ENCODE data around the gene SLC48A1. TPM values are rescaled to one million over a fixed set of nuclear protein-coding genes. Genes with fewer than 3 reads are reported as not detected.

SLC48A1 gene
- total and polyA plus RNA-seq, 9 donors, result 8.8 to 13.0 (median 12.2) TPM

- no peak overlapping the region for H3K4me3 ChIP-seq (ENCODE audit: low read length)
- no peaks in the 10 kb centered on the region for H3K9me3 ChIP-seq (replicated peaks; ENCODE audit: control insufficient read depth, low read depth, low read length)
- 68% methylated on average over 8 of the region's 10 CpGs for WGBS (ENCODE audit: insufficient coverage)
- peak; percentile 51 for DNase-seq
- H3K27ac ChIP-seq (ENCODE audit: low read length), result no peak overlapping the region
- H3K36me3 ChIP-seq (ENCODE audit: control insufficient read depth, insufficient read depth, low read length), result peaks cover 3% of the 10 kb centered on the region
- peaks cover 5% of the 10 kb centered on the region for H3K27me3 ChIP-seq (ENCODE audit: control insufficient read depth, insufficient read depth, low read length)
- peaks cover 46% of the 10 kb centered on the region for H3K4me1 ChIP-seq (ENCODE audit: control insufficient read depth, insufficient read depth, low read length)
Measured at GRCh38 chr12:47775100-47775911, 2.3 kb downstream of the SLC48A1 start.

DNA sequence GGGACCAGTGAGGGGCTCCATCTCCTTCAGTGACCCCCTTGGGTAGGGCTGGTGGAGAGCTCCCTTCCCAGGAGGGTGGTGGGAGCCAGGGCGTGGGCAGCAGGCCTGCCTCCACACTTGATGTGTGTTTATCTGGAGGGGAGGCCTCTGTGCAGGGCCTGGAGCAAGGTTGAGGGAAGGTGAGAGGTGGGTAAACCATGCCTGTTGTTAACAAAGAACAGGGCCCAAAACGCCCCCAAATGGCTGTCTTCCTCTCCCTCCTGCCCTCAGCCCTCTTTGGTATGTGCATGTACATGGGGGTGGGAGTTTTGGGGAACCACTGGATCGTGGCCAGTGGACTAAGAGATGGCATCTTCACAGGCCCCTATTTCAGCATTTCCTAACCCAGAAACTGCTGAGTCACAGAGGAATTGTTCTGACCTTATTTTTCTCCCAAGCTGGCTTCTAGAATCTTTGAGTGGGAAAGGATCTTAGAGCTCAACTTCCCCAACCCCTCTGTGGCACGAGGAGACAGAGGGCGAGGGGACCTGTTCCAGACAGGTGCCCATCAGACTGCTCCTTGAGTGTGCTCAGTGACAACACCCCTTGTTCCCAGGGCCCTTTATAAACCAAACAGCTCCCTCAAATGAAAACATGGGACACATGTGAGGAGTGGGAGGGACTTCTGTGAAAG is 3.6 kb downstream of the SLC48A1 start:
- H3K27ac ChIP-seq (ENCODE audit: low read length), result no peak overlapping the region

DNA sequence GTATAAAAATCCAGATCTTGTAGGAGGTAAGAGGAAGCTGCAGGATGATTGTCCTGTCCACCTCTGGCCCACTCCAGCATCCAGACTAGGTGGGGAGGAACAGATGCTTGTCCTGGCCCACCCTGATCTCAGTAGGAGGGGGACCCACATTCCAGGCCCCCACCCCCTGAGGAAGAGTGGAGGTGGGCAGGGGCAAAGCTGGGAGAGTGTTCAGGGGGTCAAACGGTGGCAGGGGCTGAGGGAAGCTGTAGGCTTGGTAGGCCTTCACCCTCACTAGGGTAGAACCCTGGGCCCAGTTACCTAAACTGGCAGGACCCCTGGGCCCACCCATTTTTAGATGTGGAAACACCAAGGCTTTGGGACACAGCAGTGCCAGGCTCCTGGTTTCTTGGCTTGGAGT is 4.1 kb downstream of the SLC48A1 start:
- WGBS (ENCODE audit: insufficient coverage), result 57% methylated on average over 1 of the region's 1 CpG
- H3K9me3 ChIP-seq (replicated peaks; ENCODE audit: control insufficient read depth, low read depth, low read length), result no peaks in the 10 kb centered on the region
- no peak overlapping the region for H3K4me3 ChIP-seq (ENCODE audit: low read length)
- H3K27ac ChIP-seq (ENCODE audit: low read length), result no peak overlapping the region
- peaks cover 15% of the 10 kb centered on the region for H3K36me3 ChIP-seq (ENCODE audit: control insufficient read depth, insufficient read depth, low read length)
- peaks cover 4% of the 10 kb centered on the region for H3K27me3 ChIP-seq (ENCODE audit: control insufficient read depth, insufficient read depth, low read length)
- no peak for DNase-seq
- peaks cover 44% of the 10 kb centered on the region for H3K4me1 ChIP-seq (ENCODE audit: control insufficient read depth, insufficient read depth, low read length)

More for the DNA sequence above, 3.6 kb downstream of the SLC48A1 start:
- Histone ChIP-seq H3K36me3 (ENCODE audit: control insufficient read depth, insufficient read depth, low read length) (peaks cover 9% of the 10 kb centered on the region), H3K27me3 (ENCODE audit: control insufficient read depth, insufficient read depth, low read length) (peaks cover 5% of the 10 kb centered on the region), H3K4me3 (ENCODE audit: low read length) (no peak overlapping the region), H3K4me1 (ENCODE audit: control insufficient read depth, insufficient read depth, low read length) (peaks cover 46% of the 10 kb centered on the region), H3K9me3 (replicated peaks; ENCODE audit: control insufficient read depth, low read depth, low read length) (no peaks in the 10 kb centered on the region)
- WGBS (ENCODE audit: insufficient coverage), result no CpG with 5 or more reads among the region's 5 CpGs
- DNase-seq, result no peak

- peak; percentile 63 for DNase-seq
- H3K27ac ChIP-seq (ENCODE audit: low read length), result no peak overlapping the region
Measured at GRCh38 chr12:47777741-47778558, 4.9 kb downstream of the SLC48A1 start.

DNA sequence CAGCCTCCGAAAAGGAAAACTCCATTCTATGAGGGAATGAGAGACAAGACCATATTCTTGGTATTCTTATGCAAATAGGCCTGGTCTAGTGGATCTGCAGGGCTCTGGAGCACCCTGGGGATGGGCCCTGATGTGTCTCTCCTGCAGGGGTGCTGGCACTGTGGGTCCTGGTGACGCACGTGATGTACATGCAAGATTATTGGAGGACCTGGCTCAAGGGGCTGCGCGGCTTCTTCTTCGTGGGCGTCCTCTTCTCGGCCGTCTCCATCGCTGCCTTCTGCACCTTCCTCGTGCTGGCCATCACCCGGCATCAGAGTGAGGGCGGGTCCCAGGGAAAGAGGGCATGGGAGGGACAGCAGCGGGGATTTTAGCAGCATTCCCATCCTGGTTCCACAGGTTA is 5.8 kb downstream of the SLC48A1 start:
- peaks cover 32% of the 10 kb centered on the region for H3K36me3 ChIP-seq (ENCODE audit: control insufficient read depth, insufficient read depth, low read length)
- no peak overlapping the region for H3K27ac ChIP-seq (ENCODE audit: low read length)
- no peaks in the 10 kb centered on the region for H3K27me3 ChIP-seq (ENCODE audit: control insufficient read depth, insufficient read depth, low read length)
- WGBS (ENCODE audit: insufficient coverage), result 47% methylated on average over 7 of the region's 14 CpGs
- peaks cover 35% of the 10 kb centered on the region for H3K4me1 ChIP-seq (ENCODE audit: control insufficient read depth, insufficient read depth, low read length)
- H3K9me3 ChIP-seq (replicated peaks; ENCODE audit: control insufficient read depth, low read depth, low read length), result no peaks in the 10 kb centered on the region
- no peak overlapping the region for H3K4me3 ChIP-seq (ENCODE audit: low read length)
- peak; percentile 40 for DNase-seq

More at GRCh38 chr12:47777741-47778558, 4.9 kb downstream of the SLC48A1 start:
- H3K4me1 ChIP-seq (ENCODE audit: control insufficient read depth, insufficient read depth, low read length), result peaks cover 37% of the 10 kb centered on the region
- no peaks in the 10 kb centered on the region for H3K27me3 ChIP-seq (ENCODE audit: control insufficient read depth, insufficient read depth, low read length)
- H3K4me3 ChIP-seq (ENCODE audit: low read length), result no peak overlapping the region
- WGBS (ENCODE audit: insufficient coverage), result 68% methylated on average over 6 of the region's 9 CpGs
- H3K36me3 ChIP-seq (ENCODE audit: control insufficient read depth, insufficient read depth, low read length), result peaks cover 23% of the 10 kb centered on the region
- H3K9me3 ChIP-seq (replicated peaks; ENCODE audit: control insufficient read depth, low read depth, low read length), result no peaks in the 10 kb centered on the region

GRCh38 chr12:47779301-47779942 is 6.4 kb downstream of the SLC48A1 start:
- Histone ChIP-seq H3K27ac (ENCODE audit: low read length) (no peak overlapping the region), H3K9me3 (replicated peaks; ENCODE audit: control insufficient read depth, low read depth, low read length) (no peaks in the 10 kb centered on the region), H3K36me3 (ENCODE audit: control insufficient read depth, insufficient read depth, low read length) (peaks cover 37% of the 10 kb centered on the region), H3K4me1 (ENCODE audit: control insufficient read depth, insufficient read depth, low read length) (peaks cover 33% of the 10 kb centered on the region), H3K27me3 (ENCODE audit: control insufficient read depth, insufficient read depth, low read length) (no peaks in the 10 kb centered on the region), H3K4me3 (ENCODE audit: low read length) (no peak overlapping the region)
- DNase-seq, result peak; percentile 93
- 28% methylated on average over 9 of the region's 19 CpGs for WGBS (ENCODE audit: insufficient coverage)

- Histone ChIP-seq H3K27me3 (ENCODE audit: control insufficient read depth, insufficient read depth, low read length) (no peaks in the 10 kb centered on the region), H3K36me3 (ENCODE audit: control insufficient read depth, insufficient read depth, low read length) (peaks cover 43% of the 10 kb centered on the region), H3K9me3 (replicated peaks; ENCODE audit: control insufficient read depth, low read depth, low read length) (no peaks in the 10 kb centered on the region), H3K4me3 (ENCODE audit: low read length) (no peak overlapping the region), H3K4me1 (ENCODE audit: control insufficient read depth, insufficient read depth, low read length) (peaks cover 29% of the 10 kb centered on the region), H3K27ac (ENCODE audit: low read length) (no peak overlapping the region)
- 61% methylated on average over 7 of the region's 11 CpGs for WGBS (ENCODE audit: insufficient coverage)
- no peak for DNase-seq
Measured at GRCh38 chr12:47779943-47780504, 7.0 kb downstream of the SLC48A1 start.

DNA sequence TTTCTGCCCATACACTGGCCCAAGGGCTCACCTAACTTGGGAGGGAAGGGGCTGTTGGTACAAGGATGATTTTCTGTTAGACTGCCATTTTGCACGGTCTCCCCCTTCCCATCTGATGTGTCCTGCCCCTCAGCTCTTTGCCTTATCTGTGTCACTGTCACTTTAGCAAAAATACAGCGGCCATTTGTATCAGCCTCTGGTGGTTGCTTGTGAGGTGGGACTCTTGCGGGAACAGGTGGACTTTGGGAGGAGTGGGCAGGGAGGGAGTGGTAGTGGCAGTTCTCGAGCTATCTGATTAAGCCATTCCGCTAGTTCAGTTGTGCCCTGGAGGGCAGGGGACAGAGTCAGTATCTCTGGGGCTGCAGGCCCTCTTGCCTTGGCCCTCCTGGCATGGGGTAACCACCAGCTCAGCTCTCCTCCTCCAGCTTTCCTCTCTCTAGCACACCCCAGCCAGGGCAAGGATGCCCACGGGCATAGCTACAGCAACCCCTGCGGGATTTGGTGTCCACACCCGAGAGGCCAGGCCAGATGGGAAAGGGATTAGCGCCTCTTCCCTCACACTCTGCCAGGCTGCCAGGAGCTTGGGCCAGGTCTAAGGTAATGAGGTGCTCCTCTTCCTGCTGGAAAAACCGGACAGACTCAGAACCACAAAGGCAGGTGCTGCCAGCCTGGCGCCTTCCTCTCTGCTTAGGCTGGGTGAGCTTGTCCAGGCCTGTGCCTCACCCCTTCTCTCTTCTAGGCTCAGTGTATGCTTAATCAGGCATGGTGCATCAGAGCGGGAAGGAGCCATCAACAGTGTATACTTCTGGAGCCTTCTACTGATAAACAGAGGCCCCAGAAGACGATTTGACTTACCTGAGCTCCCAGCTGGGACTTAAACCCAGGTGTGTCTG is 8.7 kb downstream of the SLC48A1 start:
- Histone ChIP-seq H3K9me3 (replicated peaks; ENCODE audit: control insufficient read depth, low read depth, low read length) (no peaks in the 10 kb centered on the region), H3K27ac (ENCODE audit: low read length) (no peak overlapping the region), H3K27me3 (ENCODE audit: control insufficient read depth, insufficient read depth, low read length) (no peaks in the 10 kb centered on the region), H3K4me3 (ENCODE audit: low read length) (no peak overlapping the region), H3K36me3 (ENCODE audit: control insufficient read depth, insufficient read depth, low read length) (peaks cover 60% of the 10 kb centered on the region), H3K4me1 (ENCODE audit: control insufficient read depth, insufficient read depth, low read length) (peaks cover 24% of the 10 kb centered on the region)
- 75% methylated on average over 10 of the region's 13 CpGs for WGBS (ENCODE audit: insufficient coverage)
- peak; percentile 46 for DNase-seq

- Histone ChIP-seq H3K4me1 (ENCODE audit: control insufficient read depth, insufficient read depth, low read length) (peaks cover 17% of the 10 kb centered on the region), H3K4me3 (ENCODE audit: low read length) (no peak overlapping the region), H3K27me3 (ENCODE audit: control insufficient read depth, insufficient read depth, low read length) (no peaks in the 10 kb centered on the region), H3K27ac (ENCODE audit: low read length) (no peak overlapping the region), H3K9me3 (replicated peaks; ENCODE audit: control insufficient read depth, low read depth, low read length) (no peaks in the 10 kb centered on the region), H3K36me3 (ENCODE audit: control insufficient read depth, insufficient read depth, low read length) (peaks cover 67% of the 10 kb centered on the region)
- 84% methylated on average over 4 of the region's 8 CpGs for WGBS (ENCODE audit: insufficient coverage)
- no peak for DNase-seq
Measured at GRCh38 chr12:47782372-47782770, 9.3 kb downstream of the SLC48A1 start.

Measured in muscle of leg (tissue), 11 donors.